Esophagus squamous epithelium (tissue), 5 donors: ENCODE results near the gene ZNF777. TPM values are rescaled to one million over a fixed set of nuclear protein-coding genes. Genes with fewer than 3 reads are reported as not detected.

Experiments
- DNase-seq: peaks from one replicate; lab custom pipeline; 2025; lab: John Stamatoyannopoulos, UW
- H3K27ac ChIP-seq, 4 donors: fragments of 200-600 bp; sonication (generic); one replicate each; pipeline ENCODE4 v1.5.1; 2016 to 2019; ENCODE audit warnings: mild to moderate bottlenecking in 1 of 4
- H3K27me3 ChIP-seq, 4 donors: fragments of 200-600 bp; sonication (generic); 1 replicate in 3 of 4; 2 replicates in 1 of 4; pipeline versions ENCODE4 v1.5.1 to v1.6.0; 2017 to 2021; ENCODE audit warnings: antibody characterized with exemption in 1 of 4
- H3K36me3 ChIP-seq, 3 donors: fragments of 200-600 bp; sonication (generic); one replicate each; pipeline ENCODE4 v1.5.1; 2016 to 2019
- H3K4me1 ChIP-seq, 3 donors: fragments of 200-600 bp; sonication (generic); one replicate each; pipeline ENCODE4 v1.5.1; 2017 to 2019
- H3K4me3 ChIP-seq, 4 donors: fragments of 200-600 bp; sonication (generic); 1 replicate in 3 of 4; 2 replicates in 1 of 4; pipeline ENCODE4 v1.5.1; 2016 to 2019; ENCODE audit warnings: mild to moderate bottlenecking in 2 of 4, moderate library complexity in 1 of 4
- H3K9me3 ChIP-seq, 3 donors: fragments of 200-600 bp; sonication (generic); one replicate each; pipeline ENCODE4 v1.5.1; 2016 to 2019
- CTCF ChIP-seq, 6 experiments: fragments of 450-650 bp in 4 of 6; fragments of 200-600 bp in 2 of 6; sonication (generic) in 2 of 6; IDR thresholded peaks; one replicate each; pipeline ENCODE4 v1.5.1; 2016 to 2019; ENCODE audit warnings: antibody characterized with exemption in 6 of 6, mild to moderate bottlenecking in 4 of 6, moderate library complexity in 4 of 6
- POLR2A ChIP-seq, 4 donors: fragments of 450-650 bp; IDR thresholded peaks; one replicate each; pipeline ENCODE4 v1.6.1; 2017; ENCODE audit warnings: antibody characterized with exemption in 4 of 4, mild to moderate bottlenecking in 4 of 4, moderate library complexity in 3 of 4
- WGBS, 2 donors: methylation state at CpG; one replicate each; pipeline ENCODE4 v1.1.5; 2018; 5-methylcytosine and 5-hydroxymethylcytosine counted together
- intact Hi-C: fragments of 100-400 bp; cut with DNase I; formaldehyde crosslinking; loops from one replicate; pipeline ENCODE4 v1.15.0; 2022
- total RNA-seq, 4 donors: library from RNA; depleted of rRNA; stranded (reverse); fragments of >200 nt; gene quantifications; one replicate each; pipeline ENCODE4 v1.1.0, GENCODE V29; 2016
- donor health status: DM: yes; HTN: yes; CAD: no.

Gene ZNF777
- total RNA-seq, 4 donors from 2014 or later: 4.6 to 9.7 (median 7.8) TPM

GRCh38 chr7:149500910-149501309, 40.0 kb upstream of the ZNF777 start:
- H3K36me3 ChIP-seq: no peaks in the 10 kb centered on the region
- TF ChIP-seq POLR2A (IDR thresholded peaks at IDR 0.05): no peak
- TF ChIP-seq CTCF (IDR thresholded peaks at IDR 0.05): no peak
- peaks cover 0 to 1% (median 0%) of the 10 kb centered on the region in 3 donors for H3K9me3 ChIP-seq
- peaks cover 3 to 18% (median 3%) of the 10 kb centered on the region in 3 donors for H3K4me1 ChIP-seq
- intact Hi-C loops: no loop called here
- DNase-seq: no peak
- no peak overlapping the region for H3K4me3 ChIP-seq
- peaks cover 0 to 4% (median 0%) of the 10 kb centered on the region in 4 donors for H3K27me3 ChIP-seq
- WGBS, 2 donors: 0% methylated on average over 1 of the region's 4 CpGs; no CpG with 5 or more reads in 1 of the 2 donors
- H3K27ac ChIP-seq: no peak overlapping the region

- H3K27ac ChIP-seq: no peak overlapping the region
- no peak for DNase-seq
- no peaks in the 10 kb centered on the region for H3K9me3 ChIP-seq
- no peaks in the 10 kb centered on the region for H3K36me3 ChIP-seq
- H3K4me1 ChIP-seq: peaks cover 5 to 25% (median 10%) of the 10 kb centered on the region in 3 donors
- H3K27me3 ChIP-seq: peaks cover 0 to 4% (median 0%) of the 10 kb centered on the region in 4 donors
- H3K4me3 ChIP-seq: no peak overlapping the region
- intact Hi-C loops: no loop called here
- TF ChIP-seq POLR2A (IDR thresholded peaks at IDR 0.05) (no peak), CTCF (IDR thresholded peaks at IDR 0.05) (no peak)
Measured at GRCh38 chr7:149500201-149500600, 39.3 kb upstream of the ZNF777 start.

- no peak for TF ChIP-seq POLR2A (IDR thresholded peaks at IDR 0.05)
- TF ChIP-seq CTCF (IDR thresholded peaks at IDR 0.05): no peak
- 78 to 86% methylated on average over 6 of the region's 6 CpGs for WGBS, 2 donors
- no peak overlapping the region for H3K27ac ChIP-seq
- intact Hi-C loops: no loop called here
- H3K36me3 ChIP-seq: peaks cover 2 to 8% (median 4%) of the 10 kb centered on the region in 3 donors
- peaks cover 8 to 32% (median 14%) of the 10 kb centered on the region in 3 donors for H3K4me1 ChIP-seq
- H3K27me3 ChIP-seq: peaks cover 0 to 4% (median 0%) of the 10 kb centered on the region in 4 donors
- H3K9me3 ChIP-seq: no peaks in the 10 kb centered on the region
- DNase-seq: no peak
- H3K4me3 ChIP-seq: no peak overlapping the region
Measured at GRCh38 chr7:149498811-149499210, 37.9 kb upstream of the ZNF777 start.

- DNase-seq: peak; percentile 35
- WGBS, 2 donors: no CpG with 5 or more reads among the region's 109 CpGs
- Histone ChIP-seq H3K4me1 (peaks cover 8 to 32% (median 14%) of the 10 kb centered on the region in 3 donors), H3K9me3 (no peaks in the 10 kb centered on the region), H3K4me3 (peak within 1 kb of the TSS; percentile 78 to 90 (median 84)), H3K36me3 (peaks cover 9 to 19% (median 15%) of the 10 kb centered on the region in 3 donors), H3K27ac (peak within 1 kb of the TSS; percentile 89 to 96 (median 94)), H3K27me3 (peaks cover 0 to 4% (median 0%) of the 10 kb centered on the region in 4 donors)
- TF ChIP-seq POLR2A (IDR thresholded peaks at IDR 0.05) (peak in 2 of 4 donors; percentile 47 to 54), CTCF (IDR thresholded peaks at IDR 0.05) (peak in 5 of 6 experiments; percentile 34 to 86 (median 73))
- intact Hi-C loops: no loop called here
Measured at GRCh38 chr7:149497467-149498261, 36.8 kb upstream of the ZNF777 start, which contains the start of gene ZNF746. TSS of gene ZNF746 (minus strand) at chr7:149497809. CDS start at chr7:149497536, 273 bp downstream.
